Chondrocyte (in vitro differentiated cells): ENCODE measurements around the gene HOXA7. TPM values are rescaled to one million over a fixed set of nuclear protein-coding genes. Genes with fewer than 3 reads are reported as not detected.
A peak's percentile ranks its signal among the peaks of the same experiment; 100 is the strongest.

ENCODE experiments used
- DNase-seq: peaks from one replicate; pipeline ENCODE4 v3.0.0; 2021; ENCODE audit warnings: mixed read lengths, low spot score
- H3K27ac Mint-ChIP-seq: one replicate; pipeline ENCODE4 v1.8.0; 2021; ENCODE audit warnings: mild to moderate bottlenecking, moderate library complexity, mixed read lengths; ENCODE audit not compliant: unreplicated experiment
- H3K27me3 Mint-ChIP-seq: 2 replicates; pipeline ENCODE4 v1.8.0; 2021; ENCODE audit warnings: low read depth, mixed read lengths
- H3K36me3 Mint-ChIP-seq: 2 replicates; pipeline ENCODE4 v1.8.0; 2021; ENCODE audit warnings: low read depth, mixed read lengths
- H3K4me1 Mint-ChIP-seq: 2 replicates; pipeline ENCODE4 v1.8.0; 2021; ENCODE audit warnings: low read depth, mild to moderate bottlenecking, mixed read lengths
- H3K4me3 Mint-ChIP-seq: one replicate; pipeline ENCODE4 v1.8.0; 2021; ENCODE audit warnings: mild to moderate bottlenecking, moderate library complexity, mixed read lengths; ENCODE audit not compliant: unreplicated experiment
- H3K9me3 Mint-ChIP-seq: 2 replicates; pipeline ENCODE4 v1.8.0; 2021; ENCODE audit warnings: low read depth, mixed read lengths
- total RNA-seq: library from RNA; stranded (reverse); gene quantifications from 3 replicates; pipeline ENCODE4 v1.2.1, GENCODE V29; 2021
- TF ChIP-seq, protein P1 (sequence below): fragments of 200-600 bp; sonication (generic); IDR thresholded peaks from 2 replicates; pipeline ENCODE4 v1.5.0; 2021; ENCODE audit warnings: antibody characterized with exemption, mild to moderate bottlenecking, moderate library complexity

HOXA7 gene
- total RNA-seq, 1 donor from 2014 or later, result not detected

DNA sequence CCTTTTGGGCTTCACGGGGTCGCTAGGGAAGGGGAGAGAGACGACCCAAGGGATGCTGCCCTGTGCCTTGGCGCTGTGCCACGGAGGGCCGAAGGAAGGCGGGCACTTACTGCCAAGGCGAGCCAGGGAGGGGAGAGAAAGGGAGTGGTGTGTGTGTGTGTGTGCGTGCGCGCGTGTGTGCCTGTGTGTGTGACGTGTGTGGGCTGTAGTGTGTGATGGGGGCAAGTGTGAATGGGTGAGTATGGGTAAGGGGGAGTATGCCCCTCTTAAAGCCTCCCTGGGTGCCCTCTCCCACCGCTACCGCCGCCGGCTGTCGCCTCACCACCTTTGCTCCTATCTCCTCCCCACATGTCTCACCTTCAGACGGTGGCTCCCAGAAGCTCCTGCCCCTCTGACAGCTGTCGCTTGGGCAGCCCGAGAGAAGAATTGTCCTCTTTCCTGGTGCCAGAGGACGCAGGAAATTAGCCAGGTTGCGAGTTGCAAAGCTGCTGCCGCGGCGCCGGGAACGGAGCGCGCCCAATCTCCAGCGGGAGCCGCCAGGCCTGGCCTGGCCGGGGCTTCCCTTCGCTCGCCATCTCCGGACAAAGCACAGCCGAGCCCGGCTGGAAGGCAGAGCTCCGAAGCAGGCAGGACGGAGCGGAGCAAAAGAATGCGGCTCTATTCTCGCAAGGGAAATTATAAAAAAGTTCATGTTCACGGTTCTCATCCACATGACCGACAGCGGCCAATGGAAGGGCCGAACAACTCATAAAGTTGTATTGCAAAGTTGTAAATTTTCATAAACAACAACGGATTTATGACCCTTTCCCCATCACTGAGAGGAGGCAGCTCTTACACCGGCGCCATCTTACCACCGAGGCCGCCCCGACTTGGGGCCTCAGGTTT, 4.3 kb downstream of the HOXA7 start, which contains the start of gene HOXA3:
Gene HOXA3, minus strand, starts transcription at position 653 of the 885 bp plus-strand sequence. CDS start 41,943 bp downstream, outside the sequence.
- Mint-ChIP-seq H3K27ac (no peak within 1 kb of the TSS), H3K27me3 (peaks cover 85% of the 10 kb centered on the region), H3K4me1 (peaks cover 22% of the 10 kb centered on the region), H3K9me3 (no peaks in the 10 kb centered on the region), H3K4me3 (peak within 1 kb of the TSS; percentile 64), H3K36me3 (peaks cover 3% of the 10 kb centered on the region)
- TF ChIP-seq, protein P1, sequence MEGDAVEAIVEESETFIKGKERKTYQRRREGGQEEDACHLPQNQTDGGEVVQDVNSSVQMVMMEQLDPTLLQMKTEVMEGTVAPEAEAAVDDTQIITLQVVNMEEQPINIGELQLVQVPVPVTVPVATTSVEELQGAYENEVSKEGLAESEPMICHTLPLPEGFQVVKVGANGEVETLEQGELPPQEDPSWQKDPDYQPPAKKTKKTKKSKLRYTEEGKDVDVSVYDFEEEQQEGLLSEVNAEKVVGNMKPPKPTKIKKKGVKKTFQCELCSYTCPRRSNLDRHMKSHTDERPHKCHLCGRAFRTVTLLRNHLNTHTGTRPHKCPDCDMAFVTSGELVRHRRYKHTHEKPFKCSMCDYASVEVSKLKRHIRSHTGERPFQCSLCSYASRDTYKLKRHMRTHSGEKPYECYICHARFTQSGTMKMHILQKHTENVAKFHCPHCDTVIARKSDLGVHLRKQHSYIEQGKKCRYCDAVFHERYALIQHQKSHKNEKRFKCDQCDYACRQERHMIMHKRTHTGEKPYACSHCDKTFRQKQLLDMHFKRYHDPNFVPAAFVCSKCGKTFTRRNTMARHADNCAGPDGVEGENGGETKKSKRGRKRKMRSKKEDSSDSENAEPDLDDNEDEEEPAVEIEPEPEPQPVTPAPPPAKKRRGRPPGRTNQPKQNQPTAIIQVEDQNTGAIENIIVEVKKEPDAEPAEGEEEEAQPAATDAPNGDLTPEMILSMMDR, result no peak
- no peak for DNase-seq

DNA sequence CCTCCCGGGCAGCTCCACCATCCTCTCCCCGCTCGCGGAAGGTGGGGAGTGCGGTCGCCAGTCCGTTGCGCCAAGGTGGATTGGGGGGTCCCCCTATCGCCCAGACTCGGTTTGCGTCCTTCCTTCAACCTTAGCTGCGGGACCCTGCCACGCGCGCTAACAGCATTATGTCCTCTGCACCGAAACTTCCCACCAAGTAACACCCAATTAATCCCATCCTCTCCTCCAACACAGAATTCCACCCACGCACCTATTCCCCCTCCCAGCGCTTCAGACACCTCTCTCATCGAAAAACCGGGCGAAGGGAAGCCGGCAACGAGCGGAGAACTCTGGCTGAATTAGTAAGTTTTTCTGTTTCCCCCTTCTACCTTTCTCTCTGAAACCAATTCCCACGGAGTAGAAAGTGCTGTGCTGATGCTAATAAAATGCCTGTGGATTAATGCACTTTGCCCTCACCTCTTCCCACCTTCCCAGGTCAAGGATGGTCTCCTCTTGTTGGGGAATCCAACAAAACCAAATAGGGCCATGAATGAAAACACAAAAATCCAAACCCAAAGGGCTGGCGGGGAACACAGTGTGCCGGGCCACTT, 5.0 kb downstream of the HOXA7 start:
- no peak for DNase-seq
- H3K4me3 Mint-ChIP-seq, result peak overlapping the region; percentile 64
- H3K27me3 Mint-ChIP-seq, result peaks cover 87% of the 10 kb centered on the region
- peaks cover 3% of the 10 kb centered on the region for H3K36me3 Mint-ChIP-seq
- TF ChIP-seq, protein P1, result no peak
- no peak overlapping the region for H3K27ac Mint-ChIP-seq
- H3K9me3 Mint-ChIP-seq, result peaks cover 1% of the 10 kb centered on the region
- peaks cover 20% of the 10 kb centered on the region for H3K4me1 Mint-ChIP-seq

DNA sequence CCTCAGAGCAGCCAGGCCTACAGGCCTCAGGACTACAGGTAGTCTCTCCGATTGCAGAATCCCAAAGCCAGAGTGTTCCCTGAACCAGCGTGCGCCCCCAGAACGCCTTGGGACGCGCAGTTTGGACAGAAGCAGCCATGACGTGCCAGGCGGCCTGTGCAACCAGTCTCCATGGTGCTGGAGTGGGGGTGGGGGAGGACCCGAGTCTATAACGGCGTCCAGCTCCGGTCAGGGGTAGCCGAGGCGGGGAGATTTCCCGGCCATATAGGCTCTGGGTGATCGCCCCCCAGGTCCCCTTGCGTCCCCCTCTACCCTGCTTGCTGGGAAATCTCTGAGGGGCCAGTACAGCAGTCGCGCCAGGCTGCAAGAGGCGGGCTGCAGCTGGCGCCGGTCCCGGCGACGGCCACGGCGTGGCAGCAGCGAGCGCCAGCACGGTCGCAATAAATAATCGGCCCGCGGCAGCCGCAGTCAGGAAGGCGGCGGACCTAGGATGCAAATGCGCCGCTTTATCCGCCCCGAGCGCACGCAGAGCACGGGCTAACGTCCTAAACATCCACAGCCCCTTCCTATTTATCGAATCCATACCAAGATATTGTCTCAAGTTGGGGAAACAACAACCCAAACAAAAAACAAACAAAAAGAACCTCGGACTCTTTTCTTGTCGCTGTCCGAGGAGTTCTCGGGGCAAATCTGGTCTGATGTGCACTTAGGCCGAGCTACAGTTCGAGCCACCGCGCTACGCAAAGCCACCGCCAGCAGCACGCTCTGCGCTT, 5.7 kb downstream of the HOXA7 start:
- H3K4me1 Mint-ChIP-seq, result peaks cover 18% of the 10 kb centered on the region
- H3K27ac Mint-ChIP-seq, result no peak overlapping the region
- DNase-seq, result peak; percentile 74
- peaks cover 2% of the 10 kb centered on the region for H3K9me3 Mint-ChIP-seq
- H3K36me3 Mint-ChIP-seq, result peaks cover 5% of the 10 kb centered on the region
- peak overlapping the region; percentile 64 for H3K4me3 Mint-ChIP-seq
- TF ChIP-seq, protein P1, result peak; percentile 89
- peaks cover 90% of the 10 kb centered on the region for H3K27me3 Mint-ChIP-seq

DNA sequence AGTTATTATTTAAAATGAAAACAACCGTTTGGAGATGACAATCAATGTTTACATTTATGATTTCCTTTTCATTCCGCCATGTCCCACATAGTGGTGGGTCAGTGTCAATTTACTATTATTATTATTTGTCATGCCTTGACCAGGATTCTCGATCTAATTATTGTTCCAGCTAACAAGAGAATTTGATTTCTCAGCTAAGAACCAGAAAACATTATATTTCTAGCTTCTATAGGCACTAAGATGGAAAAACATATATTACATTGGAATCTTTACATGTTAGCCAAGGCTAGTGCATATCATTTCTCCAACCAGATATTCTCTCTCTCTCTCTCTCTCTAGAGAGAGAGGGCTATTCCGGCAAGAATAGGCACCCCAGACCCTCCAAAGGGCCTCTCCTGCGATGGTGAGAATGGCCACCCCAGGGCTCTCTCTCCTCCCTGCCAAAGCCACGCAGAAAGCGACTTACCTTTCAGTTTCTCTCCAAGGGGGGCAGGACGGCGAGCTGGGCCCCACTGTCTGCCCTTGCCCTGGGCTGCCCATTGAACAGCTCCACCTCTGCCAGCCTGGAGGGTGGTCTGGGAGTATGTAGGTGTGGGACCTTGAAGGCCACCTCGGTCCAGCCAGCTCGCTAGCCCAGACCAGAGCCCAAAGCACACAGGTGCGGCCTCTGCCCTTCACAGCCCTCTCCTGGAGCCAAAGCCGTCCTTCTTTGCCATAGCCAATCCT, 6.5 kb downstream of the HOXA7 start:
- TF ChIP-seq, protein P1, result no peak

More for the DNA sequence above, 6.5 kb downstream of the HOXA7 start:
- H3K4me3 Mint-ChIP-seq, result peak overlapping the region; percentile 64
- H3K36me3 Mint-ChIP-seq, result peaks cover 5% of the 10 kb centered on the region
- H3K27me3 Mint-ChIP-seq, result peaks cover 90% of the 10 kb centered on the region
- peaks cover 15% of the 10 kb centered on the region for H3K4me1 Mint-ChIP-seq
- DNase-seq, result no peak
- peaks cover 2% of the 10 kb centered on the region for H3K9me3 Mint-ChIP-seq
- H3K27ac Mint-ChIP-seq, result no peak overlapping the region
